NCI-H2227 (cell line): Measurements from ENCODE around the gene DHX16.

Source experiments
- DNase-seq: peaks from one replicate; lab custom pipeline; 2025; ENCODE audit not compliant: unreplicated experiment; lab: John Stamatoyannopoulos, UW

The DHX16 gene

GRCh38 chr6:30610065-30610464, 62.7 kb downstream of the DHX16 start:
- no peak for DNase-seq

DNA sequence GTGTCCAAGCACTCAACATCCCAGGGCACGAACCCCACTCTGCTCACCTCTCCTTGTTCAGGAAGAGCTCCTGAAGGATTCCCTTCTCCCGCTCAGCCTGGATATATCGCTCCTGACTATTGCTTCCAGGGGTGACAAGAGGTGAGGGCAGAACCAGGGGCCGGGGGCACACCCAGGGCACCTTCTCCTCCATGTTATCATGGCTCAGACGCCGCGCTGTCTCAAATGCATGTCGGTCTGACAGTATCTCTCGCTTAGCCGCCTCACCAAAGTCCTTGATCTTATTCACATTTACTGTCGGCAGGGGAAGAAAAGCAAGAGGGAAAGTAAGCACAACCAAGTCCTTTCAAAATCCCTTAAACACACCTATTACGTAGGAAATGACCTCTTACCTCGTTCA, 68.8 kb downstream of the DHX16 start:
- no peak for DNase-seq
